ENCODE results near the gene ABCC1.

DNA sequence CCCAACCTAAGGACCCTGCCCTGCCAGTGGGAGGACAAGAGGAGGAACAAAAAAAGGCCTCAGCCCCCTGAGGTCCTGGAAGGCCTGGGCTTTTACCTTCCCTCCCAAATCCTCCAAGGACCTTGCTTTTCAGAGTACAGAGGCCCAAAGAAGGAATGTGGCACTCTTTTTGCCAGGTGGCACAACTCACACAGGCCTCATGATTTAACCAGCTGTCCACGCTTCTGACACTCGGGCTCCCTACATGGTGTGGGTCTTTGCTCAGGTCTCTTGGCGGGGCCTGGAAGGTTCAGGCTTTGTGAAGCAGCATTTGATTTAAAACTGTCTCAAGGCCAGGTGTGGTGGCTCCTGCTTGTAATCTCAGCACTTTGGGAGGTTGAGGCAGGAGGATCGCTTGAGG lies 153.3 kb downstream of the ABCC1 start:
- TF ChIP-seq, protein P1, sequence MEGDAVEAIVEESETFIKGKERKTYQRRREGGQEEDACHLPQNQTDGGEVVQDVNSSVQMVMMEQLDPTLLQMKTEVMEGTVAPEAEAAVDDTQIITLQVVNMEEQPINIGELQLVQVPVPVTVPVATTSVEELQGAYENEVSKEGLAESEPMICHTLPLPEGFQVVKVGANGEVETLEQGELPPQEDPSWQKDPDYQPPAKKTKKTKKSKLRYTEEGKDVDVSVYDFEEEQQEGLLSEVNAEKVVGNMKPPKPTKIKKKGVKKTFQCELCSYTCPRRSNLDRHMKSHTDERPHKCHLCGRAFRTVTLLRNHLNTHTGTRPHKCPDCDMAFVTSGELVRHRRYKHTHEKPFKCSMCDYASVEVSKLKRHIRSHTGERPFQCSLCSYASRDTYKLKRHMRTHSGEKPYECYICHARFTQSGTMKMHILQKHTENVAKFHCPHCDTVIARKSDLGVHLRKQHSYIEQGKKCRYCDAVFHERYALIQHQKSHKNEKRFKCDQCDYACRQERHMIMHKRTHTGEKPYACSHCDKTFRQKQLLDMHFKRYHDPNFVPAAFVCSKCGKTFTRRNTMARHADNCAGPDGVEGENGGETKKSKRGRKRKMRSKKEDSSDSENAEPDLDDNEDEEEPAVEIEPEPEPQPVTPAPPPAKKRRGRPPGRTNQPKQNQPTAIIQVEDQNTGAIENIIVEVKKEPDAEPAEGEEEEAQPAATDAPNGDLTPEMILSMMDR (conservative IDR thresholded peaks at IDR 0.05; ENCODE audit: low read depth, low read length) = no peak
- TF ChIP-seq EZH2 (IDR thresholded peaks at IDR 0.05; ENCODE audit: borderline replicate concordance, low read depth, low read length, poor library complexity, severe bottlenecking) = no peak
